ENCODE data around the gene C1QTNF12.

C1QTNF12 gene

GRCh38 chr1:1228596-1229321 is 17.8 kb downstream of the C1QTNF12 start:
- DNase-seq (ENCODE audit: low read depth in 2 of 2), result no peak

DNA sequence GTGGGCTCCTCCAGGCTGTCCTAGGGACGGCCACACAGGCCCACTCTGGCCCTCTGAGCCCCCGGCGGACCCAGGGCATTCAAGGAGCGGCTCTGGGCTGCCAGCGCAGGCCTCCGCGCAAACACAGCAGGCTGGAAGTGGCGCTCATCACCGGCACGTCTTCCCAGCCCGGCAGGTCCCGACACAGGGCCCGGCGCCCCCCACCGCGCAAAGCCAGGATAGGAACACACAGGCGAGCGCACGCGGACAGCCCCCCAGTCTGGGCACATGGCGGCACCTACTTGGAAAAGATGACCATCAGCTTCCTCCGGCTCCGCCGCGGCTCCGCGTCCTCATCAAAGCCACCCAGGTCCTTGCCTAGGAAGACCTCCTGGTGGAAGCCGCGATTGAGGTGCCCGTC is 18.3 kb downstream of the C1QTNF12 start:
- DNase-seq (ENCODE audit: low read depth in 2 of 2), result no peak

DNA sequence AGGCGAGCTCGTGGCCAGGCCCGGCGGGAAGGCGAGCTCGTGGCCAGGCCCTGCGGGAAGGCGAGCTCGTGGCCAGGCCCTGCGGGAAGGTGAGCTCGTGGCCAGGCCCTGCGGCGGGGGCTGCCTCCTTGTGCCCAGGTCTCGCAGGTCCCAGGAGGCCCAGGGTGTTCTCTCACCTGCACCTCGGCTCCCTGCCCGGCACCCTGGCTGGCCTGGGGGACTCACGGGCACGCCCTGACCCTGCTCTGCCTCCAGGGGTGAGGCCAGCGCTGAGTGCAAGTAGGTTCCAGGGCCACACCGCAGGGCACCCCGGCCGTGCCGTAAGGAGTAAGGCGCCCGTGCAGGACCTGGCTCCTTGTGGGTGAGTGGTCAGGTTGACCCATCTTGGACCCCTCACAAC is 19.1 kb downstream of the C1QTNF12 start:
- no peak for DNase-seq (ENCODE audit: low read depth in 2 of 2)

DNA sequence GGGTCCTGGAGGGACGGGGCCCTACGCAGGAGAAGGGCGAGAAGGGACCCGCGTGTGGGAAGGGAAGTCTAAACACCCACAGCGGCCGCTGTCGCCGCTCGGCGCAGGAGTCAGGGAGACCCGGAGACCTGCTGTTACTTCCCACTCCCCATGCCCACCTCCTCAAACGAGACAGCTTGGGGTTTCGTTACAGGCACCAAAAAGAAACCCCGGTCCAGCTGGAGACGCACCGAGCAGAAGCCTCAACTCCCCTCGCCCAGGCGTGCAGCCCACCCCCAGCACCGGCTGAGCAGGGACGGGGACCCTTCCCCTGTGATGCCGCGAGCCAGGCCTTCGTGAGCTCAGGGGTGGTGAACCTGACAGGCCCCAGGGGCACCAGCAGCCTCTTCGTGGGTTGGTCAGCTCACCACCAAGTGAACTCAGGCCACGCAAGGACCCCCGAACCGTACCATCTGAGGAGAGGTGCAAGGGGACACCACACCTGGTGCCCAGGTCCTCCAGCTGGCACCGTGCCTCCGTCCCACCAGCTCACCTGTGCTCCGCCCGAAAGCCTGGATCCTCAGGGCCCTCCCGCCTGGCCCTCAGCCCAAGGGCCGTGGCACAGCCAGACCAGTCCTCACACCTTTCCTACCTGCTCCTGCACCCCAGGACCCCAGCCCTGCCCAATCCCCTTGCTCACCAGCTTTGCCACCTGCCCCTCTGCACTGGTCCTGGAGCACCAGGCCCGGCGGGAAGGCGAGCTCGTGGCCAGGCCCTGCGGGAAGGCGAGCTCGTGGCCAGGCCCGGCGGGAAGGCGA is 19.8 kb downstream of the C1QTNF12 start:
- DNase-seq (ENCODE audit: low read depth in 2 of 2), result no peak

DNA sequence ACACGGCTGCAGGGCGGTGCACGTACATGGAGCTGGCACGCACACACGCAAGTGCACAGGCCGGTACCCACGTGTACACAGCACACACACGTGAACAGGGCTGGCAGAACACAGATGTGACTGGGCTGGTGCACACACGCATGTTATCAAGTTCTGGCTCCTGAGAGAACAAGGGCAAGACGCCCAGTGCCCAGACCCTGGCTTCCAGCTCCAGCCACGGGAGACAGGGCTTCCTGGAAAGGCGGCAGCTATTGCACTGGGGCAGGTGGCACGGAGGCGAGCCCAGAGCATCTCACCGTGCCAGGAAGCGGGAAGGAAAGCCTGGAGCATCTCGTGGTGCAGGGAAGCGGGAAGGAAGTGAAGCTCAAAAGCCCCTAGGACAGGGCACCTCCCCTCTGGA is 20.6 kb downstream of the C1QTNF12 start:
- DNase-seq (ENCODE audit: low read depth in 2 of 2), result no peak

- DNase-seq (ENCODE audit: low read depth in 2 of 2), result no peak
These were observed 21.2 kb downstream of the C1QTNF12 start for GRCh38 chr1:1225238-1225845.

- DNase-seq (ENCODE audit: low read depth in 2 of 2), result no peak
These were observed 22.6 kb downstream of the C1QTNF12 start for GRCh38 chr1:1223891-1224290.

DNA sequence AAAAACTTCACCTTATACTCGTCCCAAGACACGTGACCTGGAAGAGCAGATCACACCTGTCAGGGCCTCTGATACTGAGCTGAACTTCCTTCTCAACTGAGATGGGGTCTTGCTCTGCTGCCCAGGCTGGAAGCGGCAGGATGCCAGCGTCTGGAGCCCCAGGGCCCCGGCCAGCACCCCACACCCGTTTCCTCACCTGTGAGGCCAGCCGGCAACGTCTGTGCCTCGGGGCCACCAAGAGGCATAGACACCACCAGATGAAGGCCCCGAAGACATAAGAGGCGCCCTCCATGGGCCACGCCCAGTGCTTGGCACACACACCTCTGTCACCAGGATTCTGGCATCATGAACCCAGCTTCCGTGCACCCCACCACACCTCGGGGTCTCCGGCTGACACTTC is 23.2 kb downstream of the C1QTNF12 start:
- no peak for DNase-seq (ENCODE audit: low read depth in 2 of 2)

DNA sequence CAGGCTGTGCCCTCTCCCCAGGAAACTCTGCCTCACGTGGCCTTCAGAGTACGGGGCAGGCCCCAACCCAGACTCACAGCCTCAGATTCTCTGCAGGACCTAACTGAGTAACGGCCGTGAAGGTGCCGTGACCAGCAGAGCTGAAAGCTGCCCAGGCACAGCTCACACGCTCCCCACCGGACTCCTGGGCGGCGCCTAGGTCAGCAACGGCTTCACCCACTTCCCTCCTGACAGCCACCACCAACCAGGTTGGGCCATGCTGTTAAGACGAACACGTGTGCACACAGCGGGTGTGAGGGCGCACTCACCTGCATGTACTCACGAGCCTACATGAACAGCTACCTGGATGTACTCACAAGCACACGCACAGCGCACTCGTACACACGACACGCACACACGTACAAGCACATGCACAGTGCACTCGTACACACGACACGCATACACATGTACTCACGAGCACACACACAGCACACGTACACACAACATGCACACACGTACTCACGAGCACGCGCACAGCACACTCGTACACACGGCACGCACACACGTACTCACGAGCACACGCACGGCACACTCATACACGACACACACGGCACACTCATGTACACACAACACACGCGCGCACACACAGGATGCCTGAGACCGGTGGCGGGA is 23.8 kb downstream of the C1QTNF12 start:
- no peak for DNase-seq (ENCODE audit: low read depth in 2 of 2)

DNA sequence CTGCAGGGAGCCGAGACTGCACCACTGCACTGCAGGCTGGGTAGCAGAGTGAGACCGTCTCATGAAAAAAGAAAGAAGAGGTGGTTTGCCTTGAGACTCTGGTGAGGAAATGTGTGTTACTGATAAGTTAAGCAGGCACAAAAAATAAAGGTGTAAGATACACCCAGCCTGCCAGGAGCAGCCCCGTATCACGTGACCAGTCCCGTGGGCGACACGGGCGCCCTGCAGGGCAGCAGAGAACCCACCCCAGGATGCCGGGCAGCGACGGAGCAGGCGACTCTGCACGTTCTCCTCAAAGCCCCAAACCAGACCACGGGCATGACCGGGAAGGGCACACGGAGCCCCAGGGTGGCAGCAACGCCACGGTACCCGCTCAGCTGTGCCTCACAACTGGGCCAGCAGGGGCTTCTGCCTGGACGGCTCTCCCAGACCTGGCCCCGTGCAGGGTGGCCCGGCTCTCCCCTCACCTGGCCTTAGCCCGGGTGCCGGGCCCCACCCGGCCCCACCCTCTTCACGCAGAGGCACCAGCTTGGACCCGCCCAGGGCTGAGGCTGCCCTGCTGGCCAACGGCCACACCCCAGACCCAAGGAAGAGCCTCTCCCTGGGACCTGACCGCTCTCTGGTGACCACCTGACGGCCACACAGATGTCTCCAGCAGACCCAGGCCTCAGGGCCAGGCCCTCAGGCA is 24.5 kb downstream of the C1QTNF12 start:
- no peak for DNase-seq (ENCODE audit: low read depth in 2 of 2)

DNA sequence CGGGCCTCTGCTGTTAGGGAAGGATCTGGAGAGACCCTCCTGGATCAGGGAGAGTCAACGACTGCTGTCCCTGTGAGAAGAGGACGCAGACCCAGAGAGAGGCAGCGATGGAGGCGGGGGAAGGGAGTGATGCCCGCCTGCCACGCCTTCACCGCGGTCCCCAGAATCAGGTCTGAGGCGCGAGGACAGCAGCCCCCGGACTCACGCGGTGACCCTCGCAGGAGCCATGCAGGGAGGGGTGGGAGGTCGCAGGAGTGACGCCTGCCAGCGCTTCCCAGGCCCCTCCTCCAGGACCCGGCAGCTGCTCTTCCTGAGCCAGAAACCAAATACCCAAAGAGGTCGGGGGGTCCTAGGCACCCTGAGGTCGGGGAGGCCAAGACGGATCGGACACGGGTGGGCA is 26.3 kb downstream of the C1QTNF12 start:
- no peak for DNase-seq (ENCODE audit: low read depth in 2 of 2)

DNA sequence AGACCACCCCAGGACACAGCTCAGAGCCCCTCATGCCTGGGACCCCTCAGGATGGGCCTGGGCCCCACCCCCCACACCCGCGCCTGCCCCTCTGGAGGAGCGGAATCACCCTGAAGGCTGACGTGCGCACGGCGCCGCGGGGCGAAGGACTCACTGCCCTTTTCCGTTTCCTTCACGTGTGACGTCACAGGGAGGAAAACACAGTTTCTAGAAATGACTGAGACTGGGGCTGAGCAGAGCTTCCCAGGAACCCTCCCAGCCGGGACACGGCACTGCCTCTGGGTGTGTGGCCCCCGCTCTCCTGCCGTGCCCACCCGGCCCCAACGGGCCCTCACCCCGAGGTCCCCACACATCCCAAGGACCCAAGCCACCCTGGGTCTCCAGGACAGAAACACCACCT is 27.2 kb downstream of the C1QTNF12 start:
- DNase-seq (ENCODE audit: low read depth in 2 of 2), result peak in 1 of 2 donors; percentile 34

GRCh38 chr1:1218524-1219200 is 27.9 kb downstream of the C1QTNF12 start:
- DNase-seq (ENCODE audit: low read depth in 2 of 2), result no peak

- peak in 1 of 2 donors; percentile 39 for DNase-seq (ENCODE audit: low read depth in 2 of 2)
These were observed 28.6 kb downstream of the C1QTNF12 start for GRCh38 chr1:1217621-1218523.

DNA sequence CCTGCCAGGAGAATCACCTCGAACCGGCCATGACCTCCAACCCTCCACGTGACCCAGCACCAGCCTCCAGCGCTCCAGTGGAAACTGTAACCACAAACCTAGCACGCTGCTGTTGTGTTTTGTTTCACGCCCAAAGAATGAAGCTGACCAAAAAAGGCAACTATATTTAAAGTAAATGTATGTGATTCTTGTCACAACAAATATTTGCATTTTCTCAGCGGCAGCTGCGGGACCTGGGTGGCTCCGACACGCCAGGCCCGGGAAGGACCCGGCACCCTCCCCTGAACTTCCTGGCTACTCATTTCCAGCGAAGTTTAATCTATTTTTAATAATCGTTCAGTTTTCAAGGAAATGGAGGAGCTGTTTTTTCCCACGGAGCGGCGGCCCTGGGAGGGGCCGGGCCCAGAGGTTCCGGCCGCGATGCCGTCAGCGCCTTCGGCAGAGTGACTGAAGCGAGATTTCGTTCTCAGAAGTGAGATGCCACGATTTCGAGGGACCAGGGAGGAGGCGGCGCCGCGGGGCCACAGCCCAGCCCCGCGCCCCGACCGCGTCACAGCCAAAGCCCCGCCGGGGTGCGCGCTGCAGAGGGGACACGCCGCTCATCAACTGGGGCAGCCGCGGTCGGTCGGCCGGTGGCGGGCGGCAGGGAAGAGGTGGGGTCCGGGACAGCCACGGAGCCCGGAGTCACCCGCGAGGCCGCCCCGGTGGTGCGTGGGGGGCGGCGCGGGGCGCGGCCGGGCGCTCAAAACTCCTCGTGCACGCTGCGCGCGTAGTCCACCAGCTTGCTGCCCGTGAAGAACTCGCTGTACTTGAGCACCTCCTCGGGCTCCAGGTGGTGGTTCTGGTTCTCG is 29.5 kb downstream of the C1QTNF12 start:
- DNase-seq (ENCODE audit: low read depth in 2 of 2), result peak in 1 of 2 donors; percentile 29

- DNase-seq (ENCODE audit: low read depth in 2 of 2), result no peak
These were observed 30.5 kb downstream of the C1QTNF12 start for GRCh38 chr1:1215881-1216605.

DNA sequence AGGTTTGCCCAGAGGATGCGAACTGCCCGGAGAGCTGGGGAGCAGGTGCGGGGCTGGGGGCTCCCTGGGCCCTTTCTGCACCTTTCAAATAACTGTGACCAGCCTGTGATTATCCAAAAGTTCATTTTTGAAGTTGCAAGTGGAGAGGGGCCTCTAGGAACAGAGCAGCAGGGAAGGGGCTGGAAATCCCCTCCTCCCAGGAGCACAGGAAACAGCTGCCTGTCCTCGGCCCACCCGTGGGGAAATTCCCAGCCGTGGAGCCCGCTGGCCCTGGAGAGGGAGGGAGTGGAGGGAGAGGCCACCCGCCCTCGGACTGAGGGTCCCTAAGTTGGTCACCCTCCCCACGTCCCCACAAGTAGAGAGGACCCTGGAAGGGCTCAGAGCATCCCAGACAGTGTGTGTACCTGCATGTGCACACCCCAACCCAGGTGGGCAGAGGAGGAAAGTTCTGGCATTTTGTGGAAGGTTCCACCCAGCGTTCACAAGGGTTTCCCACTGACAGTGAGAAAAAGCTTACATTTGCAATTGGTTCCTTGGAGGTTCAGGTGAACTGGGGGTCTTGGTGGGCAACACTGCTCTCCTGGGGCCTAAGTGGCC is 31.3 kb downstream of the C1QTNF12 start:
- DNase-seq (ENCODE audit: low read depth in 2 of 2), result no peak

Data from stimulated activated CD8-positive, alpha-beta memory T cell treated with anti-CD3 and anti-CD28 coated beads, Interleukin-2, amount 100 ng/mL, for 48 hours (primary cell).